Fibroblast of lung (primary cell): ENCODE data around the gene FBXW12. TPM values are rescaled to one million over a fixed set of nuclear protein-coding genes. Genes with fewer than 3 reads are reported as not detected.

Experiments
- DNase-seq, 2 donors: peaks; one replicate each; pipeline versions ENCODE4 v3.0.0 to v3.0.0-alpha.2; 2010; ENCODE audit warnings: low read depth in 2 of 2
- H2AFZ ChIP-seq: 2 replicates; pipeline ENCODE4 v1.5.1; 2012; ENCODE audit warnings: low read length, control low read depth, inconsistent platforms
- H3K27ac ChIP-seq: 2 replicates; pipeline ENCODE4 v1.5.1; 2011; ENCODE audit warnings: low read length, control low read depth; ENCODE audit not compliant: insufficient read depth
- H3K27me3 ChIP-seq: 2 replicates; pipeline ENCODE4 v1.5.1; 2011; ENCODE audit warnings: mild to moderate bottlenecking, low read length; ENCODE audit not compliant: control insufficient read depth, insufficient read depth
- H3K36me3 ChIP-seq: 2 replicates; pipeline ENCODE4 v1.5.1; 2011; ENCODE audit warnings: low read length; ENCODE audit not compliant: control insufficient read depth, insufficient read depth
- H3K4me1 ChIP-seq: 2 replicates; pipeline ENCODE4 v1.5.1; 2011; ENCODE audit warnings: low read length; ENCODE audit not compliant: control insufficient read depth, insufficient read depth; ENCODE audit errors: extremely low read depth
- H3K4me2 ChIP-seq: 2 replicates; pipeline ENCODE4 v1.5.1; 2011; ENCODE audit warnings: low read length, control low read depth; ENCODE audit not compliant: insufficient read depth; ENCODE audit errors: extremely low read depth
- H3K4me3 ChIP-seq, 4 experiments: fragments of 200-600 bp in 1 of 4; sonication (generic) in 1 of 4; replicated peaks in 1 of 4; 2 replicates each; pipeline ENCODE4 v1.5.1; 2011 to 2016; ENCODE audit warnings: low read length in 4 of 4, low read depth in 3 of 4, mild to moderate bottlenecking in 3 of 4, control low read depth in 2 of 4, inconsistent platforms in 1 of 4, mixed read lengths in 1 of 4; ENCODE audit not compliant: insufficient read depth in 1 of 4; ENCODE audit errors: control extremely low read depth in 1 of 4
- H3K79me2 ChIP-seq: 2 replicates; pipeline ENCODE4 v1.5.1; 2012; ENCODE audit warnings: mild to moderate bottlenecking, low read length, inconsistent platforms; ENCODE audit not compliant: control insufficient read depth, insufficient read depth
- H3K9ac ChIP-seq: 2 replicates; pipeline ENCODE4 v1.5.1; 2011; ENCODE audit warnings: mild to moderate bottlenecking, low read length, control low read depth; ENCODE audit not compliant: insufficient read depth
- H3K9me3 ChIP-seq: 2 replicates; pipeline ENCODE4 v1.5.1; 2012; ENCODE audit warnings: low read depth, low read length; ENCODE audit not compliant: control insufficient read depth, insufficient read depth
- H4K20me1 ChIP-seq: 2 replicates; pipeline ENCODE4 v1.5.1; 2011; ENCODE audit warnings: low read length; ENCODE audit not compliant: control insufficient read depth, insufficient read depth; ENCODE audit errors: extremely low read depth
- CTCF ChIP-seq, 2 donors: IDR thresholded peaks in 1 of 2; conservative IDR thresholded peaks in 1 of 2; 1 replicate in 1 of 2; 2 replicates in 1 of 2; pipeline ENCODE4 v1.5.1; 2011 to 2012; ENCODE audit warnings: low read length in 2 of 2, control low read depth in 1 of 2, inconsistent platforms in 1 of 2, low read depth in 1 of 2, mild to moderate bottlenecking in 1 of 2
- EZH2 ChIP-seq: IDR thresholded peaks from 2 replicates; pipeline ENCODE4 v1.5.1; 2012; ENCODE audit warnings: low read length, control low read depth, mild to moderate bottlenecking; ENCODE audit errors: missing control alignments
- polyA plus RNA-seq, 2 donors: library from polyadenylated mRNA; depleted of rRNA in 1 of 2; stranded (reverse) in 1 of 2; unstranded in 1 of 2; fragments of >200 nt; gene quantifications; 2 replicates each; pipeline ENCODE4 v1.2.1, GENCODE V29; 2011 to 2012; ENCODE audit warnings: missing spikeins in 1 of 2
- total RNA-seq: library from RNA; depleted of rRNA; stranded (reverse); fragments of >200 nt; gene quantifications from 2 replicates; pipeline ENCODE4 v1.2.1, GENCODE V29; 2014

FBXW12 gene
- total and polyA plus RNA-seq, 2 donors (not counting 1 experiment from before 2014, with no cell fraction given) = 0.06 TPM; not detected in 1

GRCh38 chr3:48418651-48419050 lies 46.6 kb downstream of the FBXW12 start:
- Histone ChIP-seq H3K9ac (no peak overlapping the region), H3K4me3 (no peak overlapping the region), H3K9me3 (no peaks in the 10 kb centered on the region), H3K36me3 (peaks cover 10% of the 10 kb centered on the region), H3K27me3 (no peaks in the 10 kb centered on the region), H3K4me2 (no peak overlapping the region), H3K27ac (no peak overlapping the region), H3K79me2 (no peaks in the 10 kb centered on the region), H2AFZ (no peak overlapping the region), H3K4me1 (no peaks in the 10 kb centered on the region), H4K20me1 (no peaks in the 10 kb centered on the region)
- DNase-seq = no peak
- TF ChIP-seq EZH2 (no peak), CTCF (conservative IDR thresholded peaks at IDR 0.05 in 1 of 2, IDR thresholded peaks at IDR 0.05 in 1 of 2; ENCODE audit: low read depth in 1 of 2, low read length in 2 of 2) (no peak)

- Histone ChIP-seq H3K27me3 (no peaks in the 10 kb centered on the region), H3K36me3 (peaks cover 10% of the 10 kb centered on the region), H3K4me1 (no peaks in the 10 kb centered on the region), H3K9ac (no peak overlapping the region), H2AFZ (no peak overlapping the region), H4K20me1 (no peaks in the 10 kb centered on the region), H3K4me3 (no peak overlapping the region), H3K27ac (no peak overlapping the region), H3K9me3 (no peaks in the 10 kb centered on the region), H3K4me2 (no peak overlapping the region), H3K79me2 (no peaks in the 10 kb centered on the region)
- no peak for DNase-seq
- no peak for TF ChIP-seq CTCF (conservative IDR thresholded peaks at IDR 0.05 in 1 of 2, IDR thresholded peaks at IDR 0.05 in 1 of 2; ENCODE audit: low read depth in 1 of 2, low read length in 2 of 2)
- TF ChIP-seq EZH2 = no peak
These were observed 47.1 kb downstream of the FBXW12 start for GRCh38 chr3:48419149-48419548.

- no peaks in the 10 kb centered on the region for H3K27me3 ChIP-seq
- H3K36me3 ChIP-seq = peaks cover 10% of the 10 kb centered on the region
- H3K4me3 ChIP-seq = no peak overlapping the region
- no peak for TF ChIP-seq EZH2
- TF ChIP-seq CTCF (conservative IDR thresholded peaks at IDR 0.05 in 1 of 2, IDR thresholded peaks at IDR 0.05 in 1 of 2; ENCODE audit: low read depth in 1 of 2, low read length in 2 of 2) = no peak
- no peaks in the 10 kb centered on the region for H4K20me1 ChIP-seq
- no peaks in the 10 kb centered on the region for H3K9me3 ChIP-seq
- no peak overlapping the region for H2AFZ ChIP-seq
- H3K27ac ChIP-seq = no peak overlapping the region
- no peak overlapping the region for H3K9ac ChIP-seq
- H3K4me2 ChIP-seq = no peak overlapping the region
- H3K4me1 ChIP-seq = no peaks in the 10 kb centered on the region
- DNase-seq = no peak
- no peaks in the 10 kb centered on the region for H3K79me2 ChIP-seq
These were observed 47.6 kb downstream of the FBXW12 start for GRCh38 chr3:48419597-48419996.
